Gastrocnemius medialis (tissue), 4 donors: ENCODE data around the gene OST4.

ENCODE experiments used
- POLR2A ChIP-seq, 2 donors: fragments of 450-650 bp; IDR thresholded peaks; one replicate each; pipeline ENCODE4 v1.6.1; 2017; ENCODE audit warnings: antibody characterized with exemption in 2 of 2, mild to moderate bottlenecking in 2 of 2, moderate library complexity in 2 of 2
- TF ChIP-seq, protein P1 (sequence below), 5 experiments: fragments of 450-650 bp in 3 of 5; fragments of 200-600 bp in 2 of 5; sonication (generic) in 2 of 5; IDR thresholded peaks in 4 of 5; conservative IDR thresholded peaks in 1 of 5; 1 replicate in 4 of 5; 2 replicates in 1 of 5; pipeline ENCODE4 v1.5.1; 2016 to 2019; ENCODE audit warnings: antibody characterized with exemption in 5 of 5, mild to moderate bottlenecking in 3 of 5, moderate library complexity in 3 of 5

DNA sequence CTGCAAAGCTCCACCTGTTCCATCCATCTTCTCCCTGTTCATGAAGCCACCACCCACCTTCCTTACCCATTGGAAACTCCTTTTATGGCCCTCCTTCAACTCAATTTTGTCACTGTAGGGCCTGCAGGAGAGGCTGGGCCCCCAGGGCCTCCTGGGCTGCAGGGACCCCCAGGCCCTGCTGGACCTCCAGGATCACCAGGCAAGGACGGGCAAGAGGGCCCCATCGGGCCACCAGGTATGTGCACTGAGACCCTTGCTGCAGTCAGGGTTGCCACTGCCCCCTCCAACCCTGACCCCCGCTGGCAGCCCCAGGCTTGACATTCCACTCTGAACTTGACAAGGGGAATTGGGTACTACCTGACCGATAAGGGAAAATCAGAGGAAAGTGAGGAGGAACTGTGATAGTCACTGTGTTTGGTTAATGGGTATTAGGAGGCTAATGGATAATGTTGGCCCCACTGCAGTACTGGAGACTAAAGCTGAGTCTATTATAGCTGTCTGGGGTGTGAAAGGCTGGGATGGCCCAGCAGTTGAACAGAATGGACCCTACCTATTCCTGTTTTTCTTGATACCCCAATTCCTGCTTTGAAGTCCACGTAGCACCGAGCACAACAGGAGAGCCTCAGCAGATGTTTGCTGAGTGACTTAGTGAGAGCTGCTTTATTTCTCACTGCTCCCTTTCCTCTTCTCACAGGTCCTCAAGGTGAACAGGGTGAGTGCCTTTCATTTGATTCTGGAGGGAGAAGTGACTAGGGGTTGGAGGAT is 13.0 kb upstream of the OST4 start:
- no peak for TF ChIP-seq POLR2A (IDR thresholded peaks at IDR 0.05)
- TF ChIP-seq, protein P1, sequence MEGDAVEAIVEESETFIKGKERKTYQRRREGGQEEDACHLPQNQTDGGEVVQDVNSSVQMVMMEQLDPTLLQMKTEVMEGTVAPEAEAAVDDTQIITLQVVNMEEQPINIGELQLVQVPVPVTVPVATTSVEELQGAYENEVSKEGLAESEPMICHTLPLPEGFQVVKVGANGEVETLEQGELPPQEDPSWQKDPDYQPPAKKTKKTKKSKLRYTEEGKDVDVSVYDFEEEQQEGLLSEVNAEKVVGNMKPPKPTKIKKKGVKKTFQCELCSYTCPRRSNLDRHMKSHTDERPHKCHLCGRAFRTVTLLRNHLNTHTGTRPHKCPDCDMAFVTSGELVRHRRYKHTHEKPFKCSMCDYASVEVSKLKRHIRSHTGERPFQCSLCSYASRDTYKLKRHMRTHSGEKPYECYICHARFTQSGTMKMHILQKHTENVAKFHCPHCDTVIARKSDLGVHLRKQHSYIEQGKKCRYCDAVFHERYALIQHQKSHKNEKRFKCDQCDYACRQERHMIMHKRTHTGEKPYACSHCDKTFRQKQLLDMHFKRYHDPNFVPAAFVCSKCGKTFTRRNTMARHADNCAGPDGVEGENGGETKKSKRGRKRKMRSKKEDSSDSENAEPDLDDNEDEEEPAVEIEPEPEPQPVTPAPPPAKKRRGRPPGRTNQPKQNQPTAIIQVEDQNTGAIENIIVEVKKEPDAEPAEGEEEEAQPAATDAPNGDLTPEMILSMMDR (IDR thresholded peaks at IDR 0.05 in 4 of 5, conservative IDR thresholded peaks at IDR 0.05 in 1 of 5), result no peak
